Activated naive CD8-positive, alpha-beta T cell treated with anti-CD3 and anti-CD28 coated beads, Interleukin-2, amount 50 U/mL, for 16 hours (primary cell): ENCODE measurements around the gene CCDC191.

Experiments used
- DNase-seq: peaks from one replicate; pipeline ENCODE4 v3.0.0-alpha.2; 2020; ENCODE audit warnings: low read depth, low spot score

Gene CCDC191

DNA sequence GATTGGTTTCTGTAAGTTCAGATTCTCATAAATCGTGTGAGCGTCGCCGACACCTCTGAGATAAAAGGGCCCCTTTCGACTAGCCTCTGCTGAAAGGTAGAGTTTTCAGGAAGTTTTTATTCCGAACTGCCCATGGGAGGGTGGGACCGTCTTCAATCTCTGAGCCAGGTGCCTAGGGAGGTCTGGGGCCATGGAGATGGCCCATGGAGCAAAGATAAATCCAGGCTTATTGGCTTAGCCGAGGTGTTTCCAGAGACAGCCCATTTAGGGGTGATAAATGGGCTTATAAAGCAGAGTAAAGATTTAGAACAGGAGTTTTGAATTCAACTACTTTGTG, 653 bp upstream of the CCDC191 start:
- DNase-seq = no peak

DNA sequence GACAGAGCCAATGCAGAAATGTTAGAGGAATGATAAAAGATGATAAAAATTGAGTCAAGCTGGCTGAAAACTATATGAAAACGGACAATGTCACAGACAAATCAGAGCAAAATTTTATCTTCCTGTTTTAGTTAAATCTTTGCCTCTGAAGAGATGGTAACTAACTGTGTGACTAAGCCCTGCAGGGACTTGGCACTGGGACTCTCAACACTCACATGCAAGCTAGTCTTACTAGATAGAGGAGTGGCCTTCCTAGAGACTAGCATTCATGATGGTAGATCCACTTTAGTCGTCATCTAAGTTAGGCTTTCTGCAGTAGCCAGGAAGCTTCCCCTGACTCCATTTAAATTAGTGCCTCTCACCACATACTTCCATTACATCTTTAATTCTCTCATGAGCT, 4.1 kb downstream of the CCDC191 start:
- DNase-seq = no peak

DNA sequence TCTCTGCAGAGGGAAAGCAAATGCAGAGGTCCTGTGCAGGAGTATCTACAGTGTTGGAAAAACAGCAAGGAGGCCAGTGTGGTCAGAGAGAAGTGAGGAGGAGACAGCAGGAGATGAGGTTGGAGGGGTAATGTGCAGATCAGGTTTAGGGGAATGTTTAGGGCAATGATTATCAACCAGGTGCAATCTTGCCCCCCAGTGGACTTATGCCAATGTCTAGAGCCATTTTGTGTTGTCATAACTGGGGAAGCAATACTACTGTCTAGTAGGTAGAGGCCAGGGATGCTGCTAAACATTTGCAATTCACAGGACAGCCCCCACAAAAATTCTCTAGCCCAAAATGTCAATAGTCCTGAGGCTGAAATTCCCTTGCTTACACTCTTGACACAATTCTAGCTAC, 13.1 kb downstream of the CCDC191 start:
- no peak for DNase-seq

DNA sequence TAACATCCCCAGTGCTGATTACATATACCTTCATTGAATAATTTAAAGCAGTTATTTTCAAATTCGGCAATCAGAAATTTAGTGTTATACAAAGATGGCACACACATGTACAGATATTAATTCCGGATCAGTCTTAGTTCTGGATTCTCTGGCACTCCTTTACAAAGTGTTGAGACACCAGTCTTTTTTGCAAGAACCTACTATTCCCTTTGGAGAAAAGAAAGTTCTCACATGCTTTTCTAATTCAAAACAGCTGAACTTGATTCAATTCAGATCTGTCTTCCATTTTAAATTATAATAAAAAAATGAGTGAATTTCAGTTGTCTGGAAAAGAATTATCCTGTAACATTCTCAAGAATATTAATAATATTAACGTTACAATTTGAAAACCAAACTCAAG, 20.4 kb downstream of the CCDC191 start:
- DNase-seq = no peak

DNA sequence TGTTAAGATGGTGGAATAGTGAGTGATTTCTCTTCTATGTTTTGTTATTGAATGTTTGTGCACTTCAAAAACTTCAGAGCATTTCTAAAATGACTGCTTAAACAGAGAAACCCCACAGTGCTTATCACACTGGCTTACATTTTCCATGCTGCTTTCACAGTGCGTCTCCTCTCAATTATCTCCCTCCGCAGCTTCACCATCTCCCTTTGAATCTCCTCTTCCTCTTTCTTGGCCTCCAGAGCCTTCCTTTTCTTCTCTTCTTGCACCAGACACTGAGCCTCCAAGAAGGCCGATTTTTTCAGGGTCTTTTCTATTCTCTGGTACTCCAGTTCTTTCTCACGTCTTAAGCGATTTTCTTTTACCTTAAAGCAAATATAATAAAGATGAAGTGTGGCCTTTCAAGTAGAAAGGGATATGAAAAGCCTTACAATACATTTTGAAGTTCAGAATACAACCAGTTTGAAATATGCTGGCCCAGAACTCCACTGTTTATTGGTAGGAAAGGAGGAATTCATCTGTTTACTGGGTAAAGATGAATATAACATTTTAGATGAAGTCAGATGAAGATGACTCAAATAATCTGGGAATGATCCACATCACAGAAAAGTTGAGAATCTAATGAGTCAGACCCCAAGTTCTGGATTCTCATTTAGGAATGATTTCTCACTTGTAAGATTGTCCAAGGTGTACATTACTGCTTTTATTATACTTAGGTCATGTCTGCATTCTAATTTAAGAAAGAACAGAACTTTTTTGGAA, 21.4 kb downstream of the CCDC191 start:
- no peak for DNase-seq

DNA sequence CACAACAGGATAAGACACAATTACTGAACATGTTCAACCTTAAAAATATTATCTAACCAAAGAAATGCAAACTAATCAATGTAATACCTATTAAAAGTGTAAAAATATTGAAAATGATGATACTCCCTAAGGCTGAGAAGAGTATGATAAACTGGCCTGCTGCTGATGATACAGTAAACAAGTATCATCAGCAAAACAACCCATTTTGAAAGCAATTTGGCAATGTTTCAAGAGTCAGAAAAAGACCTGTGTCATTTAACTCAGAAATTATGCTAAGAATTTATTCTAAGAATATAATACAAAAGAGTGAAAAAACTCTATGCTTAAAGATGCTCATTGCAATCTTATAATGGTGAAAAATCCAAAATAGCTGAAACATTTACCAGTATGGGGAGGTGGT, 22.1 kb downstream of the CCDC191 start:
- no peak for DNase-seq

DNA sequence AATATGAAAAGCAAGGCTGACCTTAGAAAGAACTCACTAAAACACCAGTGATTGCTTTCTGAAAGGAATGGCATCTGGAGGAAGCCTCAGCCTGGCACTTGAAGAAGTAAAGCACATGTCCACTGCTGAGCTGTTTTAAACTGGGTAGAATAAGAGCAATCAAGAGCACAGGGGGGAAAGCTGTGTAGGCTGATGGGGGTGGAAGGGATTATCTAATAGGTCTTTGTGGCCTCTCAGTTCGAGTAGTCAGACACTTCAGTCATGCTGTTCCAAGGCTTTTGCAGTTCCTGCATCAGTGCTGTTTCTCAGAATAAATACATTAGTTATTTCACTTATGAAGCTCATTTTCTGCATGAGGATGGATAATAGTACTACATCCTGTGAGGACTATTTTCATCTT, 22.6 kb downstream of the CCDC191 start:
- DNase-seq = no peak

DNA sequence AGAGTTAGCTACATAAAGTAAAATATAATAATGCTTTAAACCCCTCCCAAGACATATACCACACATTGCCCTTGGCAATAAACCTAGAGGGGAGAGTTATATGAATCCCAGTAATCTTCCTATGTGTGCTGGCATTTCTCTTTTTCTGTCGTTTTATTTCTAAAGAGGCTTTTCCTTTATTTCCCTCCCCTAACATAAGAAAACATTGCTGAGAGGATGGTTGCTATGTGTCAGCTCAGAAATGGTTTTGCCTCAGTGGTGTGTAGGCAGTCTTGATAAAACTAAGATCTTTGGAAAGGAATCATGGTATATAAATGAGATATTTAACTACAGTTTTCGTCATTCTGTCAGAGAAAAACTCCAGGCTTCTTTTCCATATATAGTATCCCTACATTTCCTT, 30.0 kb downstream of the CCDC191 start:
- no peak for DNase-seq

DNA sequence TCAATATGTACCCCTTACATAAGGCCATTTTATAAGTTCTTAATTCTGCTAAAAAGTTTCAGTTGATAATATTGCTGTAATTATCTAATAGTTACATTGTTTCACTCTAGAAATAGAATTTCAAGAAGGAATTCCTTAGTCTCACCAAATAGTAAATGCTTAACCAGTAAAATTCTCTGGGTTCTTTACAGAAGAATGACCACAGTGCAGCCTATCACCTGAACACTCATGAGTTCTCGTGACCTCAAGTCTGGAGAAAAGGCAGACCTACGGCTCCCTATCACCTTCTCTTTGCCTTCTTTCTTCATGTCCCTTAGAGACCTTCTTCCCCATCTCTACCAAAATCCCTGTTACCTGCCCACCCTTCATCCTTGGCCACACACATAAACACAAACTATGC, 30.9 kb downstream of the CCDC191 start:
- DNase-seq = no peak

DNA sequence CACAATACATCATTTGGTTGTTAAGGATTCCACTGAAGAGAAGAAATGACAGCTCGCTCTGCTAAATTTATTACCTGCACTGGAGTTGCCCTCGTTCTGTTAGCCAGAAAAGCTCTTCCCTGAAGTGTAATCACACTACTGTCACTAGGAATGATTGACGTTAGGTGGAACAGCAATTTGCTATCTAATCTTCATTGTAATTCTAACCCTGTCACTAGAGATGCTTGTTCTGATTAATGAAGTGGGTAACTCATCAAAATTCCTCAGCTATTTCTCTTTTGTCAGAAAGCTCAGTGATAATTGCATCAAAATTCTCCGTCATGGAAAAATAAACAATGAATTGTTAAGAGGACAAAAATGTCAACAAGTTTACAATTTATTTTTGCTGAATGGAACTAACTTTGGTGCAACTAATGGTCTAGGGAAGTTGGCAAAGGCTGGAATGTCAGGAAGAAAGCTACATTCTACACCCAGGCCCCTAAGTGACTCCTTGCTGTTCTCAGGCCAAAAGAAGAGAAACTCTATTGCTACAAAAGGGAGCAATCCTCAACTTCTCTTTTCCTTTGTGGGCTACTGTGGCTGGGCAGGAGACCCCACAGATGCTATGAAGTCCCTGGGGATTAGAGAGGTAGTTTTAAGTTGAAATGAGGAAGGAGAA, 34.1 kb downstream of the CCDC191 start:
- DNase-seq = no peak

DNA sequence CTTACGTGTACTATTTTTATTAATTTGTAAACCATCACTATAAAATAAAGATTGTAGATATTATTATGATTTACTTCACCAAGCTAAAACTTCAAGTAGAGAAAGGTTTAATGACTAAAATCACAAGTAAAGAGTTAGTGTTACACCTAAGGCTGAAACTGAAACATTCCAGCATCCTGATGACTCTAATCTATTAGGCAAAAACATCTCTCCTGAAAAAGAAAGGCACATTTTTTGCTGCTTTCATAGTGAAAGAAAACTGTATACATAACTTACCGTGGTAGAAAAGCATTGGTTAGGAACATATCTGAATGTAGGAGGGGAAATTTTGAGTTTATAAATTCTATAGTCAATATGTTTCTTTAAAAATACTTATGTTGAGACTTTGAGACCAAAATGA, 35.4 kb downstream of the CCDC191 start:
- no peak for DNase-seq

DNA sequence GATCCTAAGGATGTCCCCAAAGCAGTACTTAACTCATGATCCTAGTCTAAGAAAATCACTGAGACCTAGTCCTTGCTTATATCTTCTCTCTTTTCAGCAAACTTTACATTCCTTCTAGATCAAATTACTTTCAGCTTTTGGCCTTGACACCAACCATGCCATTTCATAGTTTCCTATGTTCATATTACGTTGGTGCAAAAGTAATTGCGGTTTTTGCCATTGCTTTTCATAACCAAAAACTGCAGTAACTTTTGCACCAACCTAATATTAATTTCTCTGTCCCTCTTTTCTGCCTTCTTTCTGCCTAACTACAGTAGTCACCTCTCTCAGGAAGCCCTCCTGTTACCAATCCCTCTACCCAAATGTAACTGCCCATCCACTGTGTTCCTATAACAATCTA, 36.8 kb downstream of the CCDC191 start:
- DNase-seq = no peak

DNA sequence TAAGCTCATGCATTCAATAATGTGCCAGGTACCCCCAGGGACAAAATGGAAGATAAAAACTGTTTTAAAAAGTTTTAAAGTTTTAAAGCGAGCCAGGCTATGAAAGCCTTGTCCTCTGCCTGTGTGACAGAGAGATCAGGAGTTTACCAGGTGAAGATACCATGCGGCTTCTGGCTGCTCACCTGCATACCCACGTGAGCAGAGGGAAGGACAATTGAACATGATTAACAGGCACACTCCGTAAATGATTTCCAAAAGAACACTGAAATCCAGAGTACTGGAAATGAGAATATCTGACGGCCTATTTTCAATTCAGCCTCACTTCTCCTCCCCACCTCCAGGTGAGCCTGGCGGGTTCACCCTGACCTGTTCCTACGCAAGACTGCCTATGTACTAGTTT, 42.1 kb downstream of the CCDC191 start:
- no peak for DNase-seq

DNA sequence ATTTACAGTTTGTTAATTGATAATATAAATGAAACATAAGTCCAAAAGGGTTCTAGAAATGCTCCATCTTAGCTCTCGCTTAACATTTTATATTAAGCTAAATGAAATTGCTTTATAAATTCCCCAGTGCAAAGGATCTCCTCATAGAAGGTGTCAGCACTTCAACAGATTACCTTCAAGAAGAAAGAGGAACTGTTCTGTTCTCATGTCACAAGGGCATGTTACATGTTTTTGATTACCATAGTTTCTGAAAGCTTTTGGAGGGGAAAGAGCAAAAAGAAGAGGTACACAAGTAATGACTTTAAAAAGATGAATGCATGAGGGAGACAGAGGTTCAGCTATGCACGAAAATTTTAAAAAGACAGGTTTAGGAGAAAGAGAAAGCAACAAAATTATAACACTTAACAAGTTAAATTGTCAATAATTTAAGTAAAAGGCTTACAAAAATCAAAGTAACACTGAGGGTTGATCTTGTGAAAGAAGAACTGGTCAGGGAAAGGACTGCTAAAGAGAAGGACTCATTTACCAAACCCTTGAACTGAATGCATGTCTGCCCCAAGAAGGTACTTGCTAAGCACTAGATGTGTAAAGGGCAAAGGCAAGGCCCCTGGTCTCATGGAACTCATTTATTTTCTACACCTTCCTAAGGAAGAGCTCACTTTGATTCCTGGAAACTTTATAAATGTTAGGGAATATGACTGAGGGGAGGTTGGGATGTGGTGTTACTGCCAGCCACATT, 45.1 kb downstream of the CCDC191 start:
- no peak for DNase-seq

DNA sequence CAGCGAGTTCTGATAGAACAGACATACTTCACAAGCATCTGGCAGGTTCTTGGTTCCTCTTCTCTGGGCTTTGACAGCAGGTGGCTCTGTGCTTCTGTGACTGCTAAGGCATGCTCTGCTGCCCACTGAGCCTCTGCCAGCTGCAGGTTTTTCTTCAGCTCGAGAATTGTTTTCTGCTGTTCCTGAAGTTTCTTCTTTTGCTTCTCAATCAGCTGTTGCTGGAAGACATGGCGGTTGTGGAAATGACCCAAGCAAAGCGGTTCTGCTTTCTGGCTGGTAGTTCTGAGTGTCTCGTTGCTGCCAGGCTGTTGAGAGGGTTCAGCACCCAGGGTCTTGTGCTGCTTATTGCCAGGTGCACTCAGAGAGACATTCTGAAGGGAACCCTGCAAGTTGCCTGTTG, 50.8 kb downstream of the CCDC191 start:
- no peak for DNase-seq

DNA sequence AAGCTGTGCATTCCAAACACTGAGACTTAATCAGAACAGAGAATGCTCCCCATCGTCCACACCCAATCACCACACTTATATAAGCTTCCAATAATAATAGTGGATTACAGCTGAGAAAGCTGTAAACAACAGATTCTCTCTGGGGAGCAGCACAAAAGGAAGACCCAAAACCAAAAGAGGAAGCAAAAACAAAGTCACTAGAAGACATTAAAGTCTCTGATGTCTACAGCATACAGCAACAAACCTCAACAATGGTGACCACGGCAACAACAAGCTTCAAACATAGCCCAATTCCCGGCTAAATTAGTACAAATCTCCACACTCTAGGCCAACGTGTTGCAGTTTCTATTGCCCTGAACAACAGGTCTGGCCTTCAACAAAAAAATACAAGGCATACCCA, 70.8 kb downstream of the CCDC191 start:
- DNase-seq = no peak

DNA sequence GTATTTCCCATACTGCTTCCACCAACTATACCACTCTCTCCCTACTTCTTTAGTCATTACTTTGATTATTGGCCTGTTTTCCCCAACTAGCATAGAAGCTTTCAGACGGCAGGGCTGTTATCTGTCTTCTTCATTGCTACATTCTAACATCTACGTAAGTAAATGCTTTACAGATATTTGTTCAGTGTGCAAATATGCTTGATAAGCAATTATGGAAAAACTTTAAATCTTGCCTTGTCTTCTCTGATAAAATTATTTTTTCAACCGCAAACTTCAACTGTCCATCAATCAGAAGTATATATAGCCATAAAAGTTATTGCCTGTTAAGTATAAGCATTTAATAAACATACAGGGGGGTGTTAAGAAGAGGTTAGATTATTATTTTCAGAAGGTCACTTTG, 72.8 kb downstream of the CCDC191 start:
- no peak for DNase-seq

DNA sequence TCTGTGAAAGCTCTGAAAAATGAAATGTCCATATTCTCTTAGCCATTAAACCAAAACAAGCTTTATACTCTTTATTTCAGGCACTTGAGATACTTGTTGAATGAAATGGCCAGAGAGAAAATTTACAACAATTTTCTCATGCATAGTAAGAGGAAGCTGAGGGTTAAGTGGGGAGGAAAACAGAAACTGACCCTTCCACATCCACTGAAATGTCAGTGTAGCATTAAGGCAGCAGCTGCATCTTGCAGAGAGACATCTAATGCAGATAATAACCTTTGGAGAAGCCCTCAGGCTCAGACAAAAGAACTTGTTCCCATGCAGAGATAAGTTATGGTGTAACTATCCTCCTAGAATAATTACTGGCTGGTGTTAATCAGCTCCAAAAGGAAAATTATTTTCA, 74.5 kb downstream of the CCDC191 start:
- DNase-seq = no peak

DNA sequence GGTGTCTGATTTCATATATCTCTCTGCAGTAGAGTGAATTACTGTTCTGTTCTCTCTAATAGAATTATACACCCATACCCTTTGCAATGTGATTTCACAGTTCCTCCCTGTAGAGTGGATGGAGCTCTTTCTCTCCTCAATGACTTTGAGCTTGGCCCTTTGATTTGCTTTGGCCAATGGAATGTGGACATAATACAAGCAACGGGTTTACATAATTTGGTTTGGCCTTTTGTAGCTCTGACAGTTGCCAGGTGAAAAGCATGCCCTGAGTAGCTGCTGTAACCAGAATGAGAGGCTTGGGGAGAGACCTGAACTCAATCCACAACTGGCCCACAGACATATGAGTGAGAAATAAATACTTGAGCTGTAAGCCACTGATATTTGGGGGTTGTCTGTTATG, 76.4 kb downstream of the CCDC191 start:
- DNase-seq = no peak

DNA sequence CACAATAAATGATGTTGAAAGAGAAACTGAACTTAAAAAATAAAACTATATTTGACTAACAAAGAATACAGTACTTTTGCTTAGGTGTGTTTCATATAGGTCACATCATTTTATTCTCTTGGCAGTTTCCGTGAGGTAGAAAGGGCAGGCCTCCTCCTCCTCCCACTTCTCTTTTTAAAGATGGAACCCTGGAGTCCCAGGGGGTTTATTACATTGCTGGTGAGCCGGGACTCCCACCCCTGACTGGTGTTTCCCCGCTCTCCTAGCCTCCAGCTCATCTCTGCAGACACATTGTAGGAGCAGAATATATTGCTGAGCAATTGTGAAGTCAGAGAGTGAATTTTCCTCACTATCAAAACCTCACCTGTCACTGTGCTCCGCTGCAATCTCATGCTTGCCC, 78.5 kb downstream of the CCDC191 start:
- no peak for DNase-seq

DNA sequence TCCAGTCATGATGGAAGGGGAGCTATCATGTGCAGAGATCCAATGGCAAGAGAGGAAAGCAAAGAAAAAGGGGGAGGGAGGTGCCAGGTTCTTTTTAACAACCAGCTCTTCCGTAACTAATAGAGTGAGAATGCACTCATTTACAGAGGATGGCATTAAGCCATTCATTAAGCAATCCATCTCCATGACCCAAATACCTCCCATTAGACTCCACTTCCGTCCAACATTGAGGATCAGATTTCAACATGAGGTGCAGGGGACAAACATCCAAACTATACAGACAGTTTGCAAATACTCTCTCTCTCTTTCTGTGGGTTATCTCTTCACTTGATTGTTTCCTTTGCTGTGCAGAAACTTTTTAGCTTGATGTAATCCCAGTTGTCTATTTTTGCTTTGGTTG, 87.3 kb downstream of the CCDC191 start:
- DNase-seq = no peak

DNA sequence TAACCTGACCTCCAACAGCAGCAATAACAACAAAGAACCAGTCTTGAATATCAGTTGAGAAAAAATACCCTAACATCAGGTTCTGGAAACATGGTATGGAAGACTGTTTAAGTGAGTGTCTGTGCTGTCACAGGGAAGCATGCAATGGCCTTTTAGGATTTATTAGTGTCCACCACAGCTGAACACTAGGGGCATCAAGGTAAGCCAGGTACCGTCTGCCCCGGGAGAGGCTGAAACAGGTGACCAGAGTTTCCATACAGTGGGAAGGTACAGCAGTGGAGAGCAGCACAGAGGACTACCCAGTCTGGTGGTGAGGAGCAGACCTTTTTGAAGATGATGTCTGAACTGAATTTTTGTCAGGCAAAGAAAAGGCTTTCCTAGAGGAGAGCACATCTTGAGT, 90.2 kb downstream of the CCDC191 start:
- DNase-seq = no peak

DNA sequence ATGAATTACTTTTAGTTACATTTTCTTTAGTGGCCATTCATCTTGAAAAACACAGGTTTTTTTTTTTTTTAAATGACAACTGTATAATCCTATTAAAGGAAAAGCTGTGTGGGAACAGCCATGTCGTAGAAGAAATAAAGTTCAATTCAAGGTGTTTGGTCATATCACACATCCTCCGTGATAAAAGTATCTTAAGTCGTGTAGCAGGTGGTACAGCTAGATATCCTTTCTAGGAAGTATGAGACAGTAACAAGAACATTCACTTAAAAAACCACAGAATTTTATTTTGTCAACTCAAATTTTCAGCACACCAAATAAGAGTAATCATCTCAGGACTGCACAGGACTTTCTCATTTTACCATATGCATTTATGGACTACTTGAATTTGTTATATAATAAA, 92.4 kb downstream of the CCDC191 start:
- no peak for DNase-seq
